ENCODE results near the gene BRSK2. TPM values are rescaled to one million over a fixed set of nuclear protein-coding genes. Genes with fewer than 3 reads are reported as not detected.
"Not testable (repeated sequence)": the region's sequence is repeated elsewhere in the genome, so short reads cannot be mapped to it uniquely, and the experiment has no call there.

Gene BRSK2
- total RNA-seq, 1 donor from 2014 or later: 0.39 TPM

GRCh38 chr11:1354125-1354938, 35.4 kb upstream of the BRSK2 start:
- no peak for DNase-seq (ENCODE audit: low read depth in 2 of 2)

DNA sequence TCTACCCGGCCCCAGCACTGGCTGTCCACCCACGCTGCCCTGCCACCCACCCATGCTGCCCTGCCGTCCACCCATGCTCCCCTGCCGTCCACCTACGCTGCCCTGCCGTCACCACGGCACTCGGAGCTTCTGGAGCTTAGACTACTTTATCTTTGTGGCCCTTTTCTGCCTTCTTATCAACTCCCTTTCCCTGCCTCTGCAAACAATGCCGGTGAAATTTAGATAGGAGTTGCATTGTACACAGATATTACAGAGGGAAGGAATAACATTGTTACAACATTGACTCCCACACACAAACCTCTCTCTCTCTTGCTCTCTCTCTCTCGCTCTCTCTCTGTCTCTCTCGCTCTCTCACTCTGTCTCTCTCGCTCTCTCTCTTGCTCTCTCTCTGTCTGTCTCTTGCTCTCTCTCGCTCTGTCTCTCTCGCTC, 33.7 kb upstream of the BRSK2 start:
- DNase-seq (ENCODE audit: low read depth in 2 of 2): no peak

DNA sequence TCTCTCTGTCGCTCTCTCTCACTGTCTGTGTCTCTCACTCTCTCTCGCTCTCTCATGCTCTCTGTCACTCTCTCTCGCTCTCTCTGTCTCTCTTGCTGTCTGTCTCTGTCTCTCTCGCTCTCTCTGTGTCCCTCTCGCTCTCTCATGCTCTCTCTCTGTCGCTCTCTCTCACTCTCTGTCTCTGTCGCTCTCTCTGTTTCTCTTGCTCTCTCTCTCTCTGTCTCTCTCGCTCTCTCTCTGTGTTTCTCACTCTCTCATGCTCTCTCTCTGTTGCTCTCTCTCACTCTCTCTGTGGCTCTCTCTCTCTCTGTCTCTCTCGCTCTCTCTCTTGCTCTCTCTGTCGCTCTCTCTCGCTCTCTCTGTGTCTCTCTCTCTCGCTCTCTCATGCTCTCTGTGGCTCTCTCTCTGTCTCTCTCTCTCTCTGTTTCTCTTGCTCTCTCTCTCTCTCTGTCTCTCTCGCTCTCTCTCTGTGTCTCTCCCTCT, 33.2 kb upstream of the BRSK2 start:
- DNase-seq (ENCODE audit: low read depth in 2 of 2): no peak

GRCh38 chr11:1358286-1358685, 31.4 kb upstream of the BRSK2 start:
- DNase-seq (ENCODE audit: low read depth in 2 of 2): peak in 1 of 2 donors; percentile 38

DNA sequence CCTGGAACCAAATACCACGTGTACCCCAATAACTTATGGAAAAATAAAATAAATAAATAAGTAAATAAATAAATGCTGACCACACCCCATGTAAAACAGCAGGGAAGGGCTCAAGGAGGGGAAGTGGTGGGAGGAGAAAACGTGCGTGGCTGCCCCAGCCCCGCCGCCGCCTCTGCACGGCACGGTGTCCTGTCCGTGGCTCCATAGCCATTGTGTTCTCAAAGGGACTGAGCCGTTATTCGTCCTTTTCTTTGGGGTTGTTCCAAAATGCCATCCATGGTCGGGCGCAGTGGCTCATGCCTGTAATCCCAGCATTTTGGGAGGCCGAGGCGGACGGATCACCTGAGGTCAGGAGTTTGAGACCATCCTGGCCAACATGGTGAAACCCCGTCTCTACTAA, 30.8 kb upstream of the BRSK2 start:
- DNase-seq (ENCODE audit: low read depth in 2 of 2): not testable (repeated sequence)

DNA sequence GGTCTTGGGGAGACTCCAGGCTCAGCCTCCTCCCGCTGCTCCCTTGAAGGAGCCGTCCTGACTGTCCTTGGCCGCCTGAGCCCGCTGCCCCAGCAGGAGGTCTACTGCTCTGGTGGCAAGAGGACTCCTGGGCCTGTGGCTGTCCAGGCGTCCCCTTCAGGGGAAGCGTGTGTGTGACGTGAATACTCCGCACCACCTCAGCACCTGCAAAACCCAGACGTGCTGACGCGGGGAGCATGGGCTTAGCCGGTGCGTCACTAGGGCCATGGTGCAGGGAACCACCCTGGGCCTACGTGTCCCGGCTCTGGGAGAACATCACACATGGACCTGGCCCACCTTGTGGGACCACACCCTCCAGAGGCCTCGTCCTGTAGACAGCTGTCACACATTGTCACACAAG, 30.2 kb upstream of the BRSK2 start:
- no peak for DNase-seq (ENCODE audit: low read depth in 2 of 2)

DNA sequence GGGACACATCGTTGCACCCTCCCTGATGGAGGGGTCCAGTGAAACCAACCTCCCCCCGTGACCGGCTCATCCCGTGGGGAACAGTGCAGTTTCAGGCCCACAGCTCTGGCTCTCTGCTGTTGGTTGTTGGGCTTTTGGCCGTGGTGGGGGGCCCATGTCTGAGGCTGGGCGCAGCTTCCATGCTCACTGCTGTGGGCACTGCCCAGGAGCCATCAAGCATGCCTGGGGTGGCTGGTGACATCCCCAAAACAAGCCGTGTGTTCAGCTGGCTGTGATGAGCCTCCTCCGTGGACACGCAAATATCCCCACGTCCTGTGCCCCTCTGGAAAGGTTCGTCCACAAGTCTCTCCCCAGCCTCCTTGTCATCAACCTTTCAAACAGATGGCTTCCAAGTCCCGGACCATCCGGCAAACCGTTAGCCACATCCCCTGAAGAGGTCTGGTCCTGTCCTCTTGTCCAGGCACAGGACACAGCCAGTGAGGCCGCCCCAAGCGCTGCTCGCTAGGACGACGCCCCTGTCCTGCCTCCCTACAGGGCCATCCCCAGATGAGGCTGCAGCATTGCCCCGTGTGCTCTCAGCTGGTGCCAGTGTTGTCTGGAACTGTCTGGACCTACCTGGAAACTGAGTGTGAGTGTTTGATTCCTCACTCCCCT, 29.4 kb upstream of the BRSK2 start:
- DNase-seq (ENCODE audit: low read depth in 2 of 2): no peak

DNA sequence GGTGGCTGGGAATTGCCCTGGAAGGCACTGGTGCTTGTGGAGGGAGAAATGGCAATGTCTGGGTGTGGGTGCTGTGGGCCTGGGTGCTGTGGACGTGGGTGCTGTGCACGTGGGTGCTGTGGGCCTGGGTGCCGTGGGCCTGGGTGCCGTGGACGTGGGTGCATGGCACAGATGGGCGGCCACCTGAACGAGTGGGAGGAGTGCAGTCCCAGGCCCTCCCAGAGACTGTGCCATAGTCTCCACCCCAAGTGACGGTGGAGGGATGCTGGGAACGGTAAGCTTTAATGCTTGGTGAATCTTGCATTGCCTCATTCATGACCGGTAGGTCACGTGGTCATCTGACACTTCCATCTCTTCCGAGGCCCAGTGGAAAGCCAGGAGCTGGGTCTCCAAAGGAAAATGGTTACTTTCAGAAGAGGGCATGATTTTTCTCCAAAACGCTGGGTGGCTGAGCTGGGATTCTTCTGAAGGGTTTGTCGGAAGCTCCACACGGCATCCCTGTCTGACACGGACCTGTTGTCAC, 28.8 kb upstream of the BRSK2 start:
- no peak for DNase-seq (ENCODE audit: low read depth in 2 of 2)

- no peak for DNase-seq (ENCODE audit: low read depth in 2 of 2)
Observed at GRCh38 chr11:1361882-1362281, 27.9 kb upstream of the BRSK2 start.

DNA sequence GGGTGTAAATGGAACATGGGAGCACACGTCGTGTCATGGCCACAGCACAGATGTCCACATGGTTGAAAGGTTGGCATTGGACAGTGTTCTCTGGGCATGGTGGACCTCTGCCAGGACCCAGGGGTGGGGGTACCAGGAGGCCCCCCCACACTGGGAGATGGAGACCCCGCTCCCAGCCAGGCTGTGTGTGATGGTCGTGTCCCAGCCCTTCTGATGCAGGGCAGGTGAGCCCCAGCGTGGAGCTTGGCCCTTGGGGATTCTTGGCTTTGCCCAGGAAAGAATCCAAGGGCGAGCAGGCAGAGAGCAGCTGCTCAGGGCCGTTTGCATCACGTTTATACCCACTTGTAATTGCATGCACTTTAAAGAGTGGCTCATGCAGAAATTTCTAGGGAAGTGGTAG, 22.0 kb upstream of the BRSK2 start:
- DNase-seq (ENCODE audit: low read depth in 2 of 2): no peak

DNA sequence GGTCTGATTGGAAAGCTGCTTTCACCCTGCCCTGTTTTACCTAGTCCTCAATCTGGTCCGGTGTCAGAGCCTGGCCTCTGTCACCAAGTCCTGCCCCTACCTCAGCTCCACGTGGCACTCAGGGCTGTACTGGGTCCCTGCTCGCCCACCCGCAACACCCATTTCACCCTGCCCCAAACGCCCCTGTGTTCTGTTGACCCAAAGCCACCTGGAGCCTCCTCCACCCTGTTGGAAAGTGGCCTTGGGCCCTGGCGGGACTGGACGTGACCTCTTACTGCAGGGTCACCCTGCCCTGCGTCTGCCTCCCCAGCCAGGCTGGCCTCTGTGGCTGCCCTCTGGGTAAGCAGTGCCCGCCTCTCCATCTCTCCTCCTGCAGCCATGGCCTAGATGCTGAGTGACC, 21.5 kb upstream of the BRSK2 start:
- DNase-seq (ENCODE audit: low read depth in 2 of 2): no peak

DNA sequence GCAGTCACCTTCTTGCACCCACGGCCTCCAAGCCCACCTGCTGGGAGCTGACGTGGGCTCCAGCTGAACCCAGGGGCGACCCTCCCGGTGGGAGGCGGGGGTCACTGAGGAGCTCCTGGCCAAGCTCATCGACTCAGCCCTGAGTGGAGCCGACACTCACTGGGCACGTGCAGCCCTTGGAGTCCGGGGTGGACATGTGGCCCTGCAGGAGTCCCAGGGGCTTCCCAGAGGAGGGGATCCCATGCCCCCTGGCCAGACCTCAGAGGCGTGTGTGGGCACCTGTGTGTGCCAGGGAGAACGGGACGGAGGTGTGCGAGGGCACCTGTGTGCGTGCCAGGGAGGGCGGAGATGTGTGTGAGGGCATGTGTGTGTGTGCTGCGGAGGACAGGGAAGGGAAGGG, 20.8 kb upstream of the BRSK2 start:
- DNase-seq (ENCODE audit: low read depth in 2 of 2): no peak

DNA sequence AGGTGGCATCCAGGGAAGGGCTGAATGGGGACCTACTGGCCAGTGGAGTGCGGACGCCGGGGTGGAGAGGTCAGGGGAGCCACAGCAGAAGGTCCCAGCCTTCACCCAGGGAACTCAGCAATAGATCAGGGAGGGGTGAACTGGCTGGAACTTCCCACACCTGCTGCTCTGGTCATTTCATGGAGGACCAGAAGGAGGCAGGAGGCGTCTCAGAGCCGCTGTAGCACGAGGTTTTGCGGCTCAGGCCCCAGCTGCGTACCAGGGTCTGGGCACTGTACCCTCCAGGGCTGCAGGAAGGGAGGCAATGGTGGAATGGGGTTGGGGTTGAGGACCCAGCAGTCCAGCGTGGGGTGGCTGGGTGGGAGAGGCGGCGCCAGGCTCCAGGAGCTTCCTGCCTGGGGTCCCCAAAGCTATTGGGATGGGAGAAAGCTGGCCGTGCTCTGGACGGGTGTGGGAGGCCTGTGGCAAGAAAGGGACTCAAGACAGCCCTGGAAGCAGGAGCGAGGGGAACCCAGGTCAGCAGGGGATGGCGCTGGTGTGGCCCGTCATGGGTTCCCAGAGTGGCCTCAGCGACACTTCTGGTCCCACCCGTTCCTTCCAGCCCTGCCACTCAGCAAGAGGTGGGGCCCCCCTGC, 20.2 kb upstream of the BRSK2 start:
- no peak for DNase-seq (ENCODE audit: low read depth in 2 of 2)

- no peak for DNase-seq (ENCODE audit: low read depth in 2 of 2)
Observed at GRCh38 chr11:1370186-1371025, 19.3 kb upstream of the BRSK2 start.

- no peak for DNase-seq (ENCODE audit: low read depth in 2 of 2)
Observed at GRCh38 chr11:1371026-1371325, 18.8 kb upstream of the BRSK2 start.

DNA sequence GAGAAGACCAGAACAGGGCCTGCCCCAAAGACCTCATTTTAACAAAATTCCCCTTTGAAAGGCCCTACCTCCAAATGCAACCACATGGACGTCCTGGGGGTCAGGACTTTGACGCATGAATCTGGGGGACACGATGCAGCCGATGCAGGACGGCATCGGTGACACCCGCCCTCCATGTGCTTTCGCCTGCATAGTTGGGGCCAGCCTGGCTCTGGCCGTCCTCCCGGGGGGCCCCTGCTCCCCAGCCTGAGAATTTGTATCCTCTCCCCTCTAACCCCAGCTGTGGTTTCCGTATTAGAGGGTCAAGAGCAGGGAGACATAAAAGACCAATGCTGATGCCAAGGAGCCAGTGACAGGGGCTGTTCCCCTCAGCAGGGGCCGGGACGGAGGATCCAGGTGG, 18.4 kb upstream of the BRSK2 start:
- DNase-seq (ENCODE audit: low read depth in 2 of 2): no peak

- DNase-seq (ENCODE audit: low read depth in 2 of 2): no peak
Observed at GRCh38 chr11:1371836-1372465, 17.8 kb upstream of the BRSK2 start.

DNA sequence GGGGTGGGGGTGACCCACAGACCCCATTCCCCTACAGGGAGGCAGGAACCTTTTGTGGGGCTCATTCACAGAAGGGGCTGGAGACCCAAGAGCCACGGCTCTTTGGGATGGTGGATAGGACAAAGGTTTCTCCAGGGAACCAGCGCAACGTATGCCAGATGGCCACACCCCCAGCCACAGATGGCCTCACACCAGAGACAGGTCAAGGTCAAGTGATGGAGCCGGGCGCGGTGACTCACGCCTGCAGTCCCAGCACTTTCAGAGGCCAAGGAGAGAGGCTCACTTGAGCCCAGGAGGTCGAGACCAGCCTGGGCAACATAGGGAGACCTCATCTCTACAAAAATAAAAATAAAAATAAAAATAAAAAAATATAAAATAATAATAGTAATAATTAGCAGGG, 17.1 kb upstream of the BRSK2 start:
- no peak for DNase-seq (ENCODE audit: low read depth in 2 of 2)

GRCh38 chr11:1373536-1374214, 16.1 kb upstream of the BRSK2 start:
- DNase-seq (ENCODE audit: low read depth in 2 of 2): no peak

GRCh38 chr11:1375161-1375954, 14.4 kb upstream of the BRSK2 start:
- DNase-seq (ENCODE audit: low read depth in 2 of 2): no peak

All from dermis microvascular lymphatic vessel endothelial cell (primary cell).